ENCODE data around the gene YTHDC1.

DNA sequence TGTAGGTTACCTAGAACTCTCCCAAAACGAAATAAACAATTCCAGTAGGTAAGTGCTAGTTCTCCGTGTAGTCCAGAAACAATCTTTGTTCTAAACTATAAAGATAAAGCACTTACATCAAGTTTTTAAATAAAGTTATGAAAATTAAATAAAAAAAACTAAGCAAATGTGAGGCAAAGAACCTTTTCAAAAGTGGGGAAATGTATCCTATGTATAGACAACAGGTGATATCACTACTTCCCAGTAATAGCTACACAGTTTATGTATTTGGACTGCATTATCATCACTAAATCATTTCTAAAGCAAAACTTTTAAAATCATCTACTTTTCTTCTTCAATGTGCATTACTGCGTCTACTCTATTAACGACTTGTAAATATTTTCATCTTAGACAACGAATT lies 2.0 kb downstream of the YTHDC1 start:
- TF ChIP-seq POLR2A (IDR thresholded peaks at IDR 0.05), result no peak
- TF ChIP-seq, protein P1, sequence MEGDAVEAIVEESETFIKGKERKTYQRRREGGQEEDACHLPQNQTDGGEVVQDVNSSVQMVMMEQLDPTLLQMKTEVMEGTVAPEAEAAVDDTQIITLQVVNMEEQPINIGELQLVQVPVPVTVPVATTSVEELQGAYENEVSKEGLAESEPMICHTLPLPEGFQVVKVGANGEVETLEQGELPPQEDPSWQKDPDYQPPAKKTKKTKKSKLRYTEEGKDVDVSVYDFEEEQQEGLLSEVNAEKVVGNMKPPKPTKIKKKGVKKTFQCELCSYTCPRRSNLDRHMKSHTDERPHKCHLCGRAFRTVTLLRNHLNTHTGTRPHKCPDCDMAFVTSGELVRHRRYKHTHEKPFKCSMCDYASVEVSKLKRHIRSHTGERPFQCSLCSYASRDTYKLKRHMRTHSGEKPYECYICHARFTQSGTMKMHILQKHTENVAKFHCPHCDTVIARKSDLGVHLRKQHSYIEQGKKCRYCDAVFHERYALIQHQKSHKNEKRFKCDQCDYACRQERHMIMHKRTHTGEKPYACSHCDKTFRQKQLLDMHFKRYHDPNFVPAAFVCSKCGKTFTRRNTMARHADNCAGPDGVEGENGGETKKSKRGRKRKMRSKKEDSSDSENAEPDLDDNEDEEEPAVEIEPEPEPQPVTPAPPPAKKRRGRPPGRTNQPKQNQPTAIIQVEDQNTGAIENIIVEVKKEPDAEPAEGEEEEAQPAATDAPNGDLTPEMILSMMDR (IDR thresholded peaks at IDR 0.05), result no peak
